ENCODE results near the gene RSAD1. TPM values are rescaled to one million over a fixed set of nuclear protein-coding genes. Genes with fewer than 3 reads are reported as not detected.

Gene RSAD1
- total RNA-seq, 1 donor from 2014 or later = 34.3 TPM

GRCh38 chr17:50445730-50446325, 32.8 kb upstream of the RSAD1 start:
- ATAC-seq = no peak
- Histone ChIP-seq H3K4me3 (no peak overlapping the region), H3K27me3 (no peaks in the 10 kb centered on the region), H3K27ac (no peak overlapping the region), H3K9me3 (no peaks in the 10 kb centered on the region), H3K4me1 (peaks cover 19% of the 10 kb centered on the region), H3K36me3 (no peaks in the 10 kb centered on the region)
- DNase-seq = no peak
- intact Hi-C loops (cut with DNase I) = no loop called here
- TF ChIP-seq CTCF (IDR thresholded peaks at IDR 0.05) = no peak

- peaks cover 21% of the 10 kb centered on the region for H3K4me1 ChIP-seq
- no peak for TF ChIP-seq CTCF (IDR thresholded peaks at IDR 0.05)
- no peaks in the 10 kb centered on the region for H3K36me3 ChIP-seq
- intact Hi-C loops (cut with DNase I) = no loop called here
- H3K4me3 ChIP-seq = no peak overlapping the region
- no peaks in the 10 kb centered on the region for H3K27me3 ChIP-seq
- no peaks in the 10 kb centered on the region for H3K9me3 ChIP-seq
- DNase-seq = no peak
- ATAC-seq = peak; percentile 94
- H3K27ac ChIP-seq = peak overlapping the region; percentile 84
Measured at GRCh38 chr17:50447870-50448595, 30.6 kb upstream of the RSAD1 start.

DNA sequence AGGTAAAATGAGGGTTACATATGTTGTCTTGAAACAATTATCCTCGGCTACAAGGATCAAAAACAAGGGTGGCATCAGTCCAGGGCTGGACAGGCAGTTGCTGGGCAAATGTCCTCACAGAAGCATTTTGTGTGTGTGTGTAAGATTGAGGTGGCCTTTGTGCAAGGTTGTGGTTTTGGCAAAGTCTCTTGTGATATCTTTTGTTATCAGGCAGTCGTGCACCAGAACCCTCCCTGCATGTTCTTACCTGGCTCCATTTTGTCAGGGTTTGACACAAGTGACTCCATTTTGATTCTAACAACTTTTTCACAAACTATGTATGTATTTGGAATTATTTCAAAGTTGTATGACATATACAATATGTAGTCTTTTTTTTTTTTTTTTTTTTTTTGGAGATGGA, 30.0 kb upstream of the RSAD1 start:
- H3K27me3 ChIP-seq = no peaks in the 10 kb centered on the region
- no peak overlapping the region for H3K4me3 ChIP-seq
- H3K36me3 ChIP-seq = no peaks in the 10 kb centered on the region
- ATAC-seq (no peak), DNase-seq (no peak)
- no peaks in the 10 kb centered on the region for H3K9me3 ChIP-seq
- intact Hi-C loops (cut with DNase I) = no loop called here
- peak overlapping the region; percentile 52 for H3K27ac ChIP-seq
- no peak for TF ChIP-seq CTCF (IDR thresholded peaks at IDR 0.05)
- H3K4me1 ChIP-seq = peaks cover 19% of the 10 kb centered on the region

- TF ChIP-seq CTCF (IDR thresholded peaks at IDR 0.05) = no peak
- ATAC-seq = no peak
- no peak for DNase-seq
- H3K27ac ChIP-seq = no peak overlapping the region
- H3K27me3 ChIP-seq = no peaks in the 10 kb centered on the region
- H3K4me1 ChIP-seq = peaks cover 16% of the 10 kb centered on the region
- no peaks in the 10 kb centered on the region for H3K9me3 ChIP-seq
- H3K36me3 ChIP-seq = no peaks in the 10 kb centered on the region
- H3K4me3 ChIP-seq = no peak overlapping the region
- intact Hi-C loops (cut with DNase I) = no loop called here
Measured at GRCh38 chr17:50451943-50452629, 26.6 kb upstream of the RSAD1 start.

DNA sequence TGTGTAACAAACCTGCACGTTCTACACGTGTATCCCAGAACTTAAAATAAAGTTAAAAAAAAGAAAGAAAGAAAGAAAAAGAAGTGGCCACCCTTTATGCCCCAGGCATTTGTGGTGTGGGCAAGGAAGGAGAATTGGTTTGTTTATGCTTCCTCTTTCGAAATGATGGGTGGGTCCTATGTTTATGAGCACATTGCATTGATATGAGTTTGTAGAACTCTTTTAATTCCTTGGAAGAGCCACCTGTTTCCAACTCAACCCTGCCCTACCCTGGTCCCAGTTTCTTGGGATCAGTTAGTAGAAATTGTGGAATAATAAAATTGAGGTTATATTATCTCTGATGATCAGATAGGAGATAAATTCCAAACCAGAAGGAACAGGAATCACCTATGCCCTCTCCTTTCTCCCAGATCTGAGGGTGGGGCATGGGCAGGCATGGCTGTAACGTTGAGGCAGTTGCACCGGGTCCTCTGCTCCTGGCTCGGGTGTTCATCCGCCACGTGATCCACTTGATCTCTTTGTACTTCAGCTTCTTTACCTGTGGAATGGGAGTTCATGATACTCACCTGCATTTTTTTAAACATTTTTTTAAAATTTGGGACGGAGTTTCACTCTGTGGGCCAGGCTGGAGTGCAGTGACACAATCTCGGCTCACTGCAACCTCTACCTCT, 25.9 kb upstream of the RSAD1 start:
- intact Hi-C loops (cut with DNase I) = no loop called here

More for the DNA sequence above, 25.9 kb upstream of the RSAD1 start:
- Histone ChIP-seq H3K4me1 (peaks cover 11% of the 10 kb centered on the region), H3K36me3 (no peaks in the 10 kb centered on the region), H3K27ac (peak overlapping the region; percentile 42), H3K27me3 (no peaks in the 10 kb centered on the region), H3K9me3 (no peaks in the 10 kb centered on the region), H3K4me3 (no peak overlapping the region)
- ATAC-seq (peak; percentile 54), DNase-seq (no peak)
- no peak for TF ChIP-seq CTCF (IDR thresholded peaks at IDR 0.05)

Measured in upper lobe of right lung (tissue), 1 donor.